NCI-H345 treated with DMSO at 0.1 percent for 48 hours (cell line): Measurements from ENCODE around the gene NONO.
"Not testable (repeated sequence)": the region's sequence is repeated elsewhere in the genome, so short reads cannot be mapped to it uniquely, and the experiment has no call there.

ENCODE experiments used
- DNase-seq: peaks from one replicate; lab custom pipeline; 2025; ENCODE audit not compliant: unreplicated experiment; lab: John Stamatoyannopoulos, UW

NONO gene

GRCh38 chrX:71283403-71284143 is at the start of gene NONO:
NONO (plus strand) TSS chrX:71283635; CDS start chrX:71290638, 7,003 bp downstream.
- DNase-seq: peak; percentile 97

DNA sequence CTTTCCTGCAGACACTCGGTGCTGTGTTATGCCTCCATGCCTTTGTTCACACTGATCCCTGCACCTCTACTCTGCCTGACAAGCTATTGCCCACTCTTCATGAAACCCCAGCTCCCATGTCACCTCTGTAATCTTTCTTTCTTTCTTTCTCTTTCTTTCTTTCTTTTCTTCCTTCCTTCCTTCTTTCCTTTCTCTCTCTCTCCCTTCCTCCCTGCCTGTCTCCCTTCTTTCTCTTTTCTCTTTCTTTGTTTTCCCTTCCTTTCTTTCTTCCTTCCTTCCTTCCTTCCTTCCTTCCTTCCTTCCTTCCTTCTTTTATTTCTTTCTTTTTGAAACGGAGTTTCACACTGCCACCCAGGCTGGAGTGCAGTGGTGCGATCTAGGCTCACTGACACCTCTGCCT is 48.0 kb upstream of the NONO start:
- no peak for DNase-seq

DNA sequence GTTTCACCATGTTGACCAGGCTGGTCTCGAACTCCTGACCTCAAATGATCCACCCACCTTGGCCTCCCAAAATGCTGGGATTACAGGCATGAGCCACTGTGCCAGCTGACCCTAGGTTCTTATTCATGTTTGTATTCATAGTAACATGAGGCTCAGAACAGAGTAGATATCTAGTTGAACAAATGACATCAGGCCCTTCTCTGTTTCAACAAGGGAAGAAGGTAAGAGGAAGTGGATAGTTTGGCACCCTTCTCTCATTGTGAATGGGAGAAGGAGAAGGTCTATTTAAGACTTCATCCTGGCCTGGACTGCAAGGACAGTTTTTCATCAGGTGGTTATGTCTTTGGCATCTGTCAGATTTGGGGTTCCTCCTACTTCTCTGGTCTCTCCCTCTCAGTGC is 46.6 kb upstream of the NONO start:
- DNase-seq: no peak

GRCh38 chrX:71239781-71240180 is 43.7 kb upstream of the NONO start:
- DNase-seq: no peak

GRCh38 chrX:71241301-71241700 is 42.1 kb upstream of the NONO start:
- no peak for DNase-seq

- no peak for DNase-seq
Observed at GRCh38 chrX:71244359-71245128, 38.9 kb upstream of the NONO start.

GRCh38 chrX:71245159-71245558 is 38.3 kb upstream of the NONO start:
- no peak for DNase-seq

DNA sequence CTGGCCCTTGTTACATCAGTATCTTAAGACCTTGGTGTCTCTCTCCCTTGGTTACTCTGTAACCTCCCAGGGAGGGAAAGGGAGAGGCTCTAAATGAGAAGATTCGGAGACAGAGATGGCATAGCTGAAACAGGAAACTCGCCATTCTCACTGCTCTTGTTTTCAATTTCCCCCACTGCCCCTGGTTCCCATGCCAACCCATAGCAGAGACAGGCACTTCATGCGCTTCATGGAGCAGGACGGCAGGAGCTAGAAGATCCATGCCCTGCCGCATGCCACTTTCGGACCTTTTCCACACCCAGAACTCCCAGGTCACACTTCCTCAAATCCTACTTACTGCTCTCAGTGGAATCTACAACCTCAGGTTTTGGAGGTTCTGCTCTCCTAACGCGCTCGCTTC is 32.6 kb upstream of the NONO start:
- no peak for DNase-seq

DNA sequence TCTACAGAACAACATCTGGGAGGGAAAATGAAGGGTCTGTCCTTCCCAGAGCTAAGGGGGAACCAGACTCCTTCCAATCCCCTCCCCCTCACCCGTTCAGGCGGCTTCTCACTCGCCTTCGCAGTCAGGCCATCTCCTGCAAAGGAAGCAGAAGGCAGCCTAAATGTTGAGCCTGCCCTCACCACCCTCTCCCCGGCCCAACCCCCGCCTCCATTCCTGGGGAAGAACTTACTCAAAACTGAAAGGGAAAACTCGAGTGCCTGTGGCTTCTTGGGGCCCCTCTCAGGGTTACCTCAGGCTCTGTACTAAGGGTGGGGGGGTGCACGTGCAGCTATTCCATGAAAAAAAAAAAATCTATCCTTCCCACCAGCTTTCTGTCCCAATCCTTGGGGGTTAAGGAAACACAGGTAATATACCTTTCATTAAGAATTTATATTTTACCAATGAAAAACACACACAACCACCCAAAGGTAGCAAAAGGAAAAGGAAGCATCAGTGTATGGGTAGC is 31.9 kb upstream of the NONO start:
- DNase-seq: no peak

DNA sequence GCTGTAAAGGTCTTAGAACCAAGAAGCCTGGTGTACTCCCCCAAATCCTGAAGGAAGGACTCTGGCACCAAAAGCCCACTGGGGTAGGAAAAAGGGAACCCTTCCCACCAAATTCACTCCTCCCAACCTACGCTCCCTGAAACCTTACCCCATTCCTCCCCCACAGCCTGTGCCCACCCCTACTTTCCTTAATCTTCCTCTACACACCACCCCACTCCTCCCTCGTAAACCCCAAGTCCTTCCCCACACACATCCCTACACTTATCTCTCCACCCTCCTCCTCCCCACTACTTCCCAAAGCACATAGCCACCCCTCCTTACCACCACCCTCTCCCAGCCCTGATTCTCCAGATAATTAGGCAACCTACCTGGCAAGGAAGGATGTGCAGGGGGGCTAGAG is 31.2 kb upstream of the NONO start:
- DNase-seq: no peak

DNA sequence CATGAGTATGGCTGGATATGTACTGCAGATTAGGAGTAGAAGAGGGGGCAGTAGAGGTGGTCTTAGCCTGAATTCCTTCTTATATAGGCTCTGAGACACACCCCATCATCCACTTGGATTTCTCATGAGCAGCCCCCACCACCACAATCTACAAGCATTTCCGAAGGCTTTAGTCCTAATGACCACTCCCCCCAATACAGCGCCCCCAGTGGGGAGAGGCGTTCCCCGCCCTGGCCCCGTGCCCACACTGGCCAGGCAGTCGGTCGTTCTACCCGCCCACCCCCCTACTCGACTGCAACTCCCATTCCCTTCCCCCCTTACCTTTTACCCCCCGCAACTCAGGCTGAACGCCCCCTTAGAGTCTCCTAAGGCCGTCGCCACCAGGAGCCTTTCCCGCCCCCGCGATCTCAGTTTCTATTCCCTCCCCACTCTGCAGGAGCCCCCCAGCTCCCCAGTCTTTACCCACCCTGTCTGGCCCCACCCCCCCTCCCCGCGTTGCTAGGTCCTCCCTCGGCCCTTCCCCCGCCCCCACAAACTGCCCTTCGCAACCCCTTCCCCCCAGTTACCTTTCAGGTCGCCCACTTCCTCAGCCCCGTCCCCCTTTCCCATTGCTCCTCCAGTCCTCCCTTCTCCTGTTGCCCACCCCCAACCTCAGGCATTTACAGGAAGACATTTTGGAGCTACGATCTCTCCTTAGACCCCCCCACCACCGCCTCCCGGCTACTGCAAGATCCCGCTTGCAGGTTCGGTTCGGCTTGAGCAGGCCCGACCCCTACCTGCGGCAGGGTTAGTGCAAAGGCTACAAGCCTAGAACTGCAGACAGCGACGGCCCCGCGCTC is 30.0 kb upstream of the NONO start:
- DNase-seq: no peak

DNA sequence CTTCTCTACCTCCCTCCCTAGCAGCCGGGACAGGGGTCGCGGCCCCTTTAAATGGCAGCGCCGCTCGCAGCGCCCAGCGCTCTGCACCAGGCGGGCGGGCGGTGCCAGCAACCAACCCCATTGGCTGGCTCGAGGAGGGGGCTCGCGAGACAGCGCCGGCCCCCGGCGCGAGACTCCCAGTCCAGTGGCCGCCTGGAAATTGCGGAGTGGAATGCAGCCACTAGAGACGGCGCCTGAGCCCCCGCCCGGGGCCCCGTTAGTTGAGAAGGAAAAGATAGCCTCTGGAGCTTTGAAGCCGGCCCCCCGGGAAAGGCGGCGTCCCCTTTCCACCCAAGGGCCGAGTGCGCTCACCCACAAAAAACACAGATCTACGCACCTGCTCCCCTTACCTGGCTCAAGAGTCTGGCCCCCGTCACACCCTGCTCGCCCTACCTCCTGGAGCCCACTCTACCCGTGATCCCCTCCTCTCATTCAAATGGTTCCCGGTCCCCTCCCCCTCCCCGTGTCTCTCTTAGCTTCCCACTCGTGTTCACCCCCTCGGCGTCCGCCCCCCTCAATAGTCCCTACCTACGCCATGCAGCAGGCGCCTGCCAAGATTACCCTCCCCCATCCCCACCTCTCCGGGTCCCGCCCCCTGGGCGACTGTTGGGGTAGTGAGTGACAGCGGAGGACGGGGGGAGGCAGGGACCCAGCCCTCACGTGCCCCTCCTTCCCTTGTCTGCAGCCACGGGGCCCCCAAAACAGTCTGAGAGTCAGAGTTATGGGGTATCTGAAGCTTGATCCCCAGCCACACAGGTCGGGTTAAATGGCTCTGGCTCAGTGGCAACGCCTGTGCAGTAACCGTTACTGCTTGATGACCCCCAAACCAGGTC is 29.1 kb upstream of the NONO start, which contains the start of gene ZMYM3:
TSS of gene ZMYM3 (minus strand) at position 49 of the 872 bp plus-strand sequence. CDS start 885 bp downstream, outside the sequence.
- DNase-seq: peak; percentile 69

GRCh38 chrX:71256051-71256450 is 27.4 kb upstream of the NONO start:
- DNase-seq: no peak

GRCh38 chrX:71256856-71257255 is 26.6 kb upstream of the NONO start:
- no peak for DNase-seq

DNA sequence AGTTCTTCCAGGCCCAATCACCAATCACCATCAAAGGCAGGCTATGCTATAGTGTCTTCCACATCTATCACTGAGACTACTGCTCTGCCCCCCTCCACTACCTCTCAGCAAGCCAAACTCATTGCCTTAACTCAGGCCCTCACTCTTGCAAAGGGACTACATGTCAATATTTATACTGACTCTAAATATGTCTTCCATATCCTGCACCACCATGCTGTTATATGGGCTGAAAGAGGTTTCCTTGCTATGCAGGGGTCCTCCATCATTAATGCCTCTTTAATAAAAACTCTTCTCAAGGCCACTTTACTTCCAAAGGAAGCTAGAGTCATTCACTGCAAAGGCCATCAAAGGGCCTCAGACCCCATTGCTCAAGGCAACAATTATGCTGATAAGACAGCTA is 14.8 kb upstream of the NONO start:
- DNase-seq: not testable (repeated sequence)

DNA sequence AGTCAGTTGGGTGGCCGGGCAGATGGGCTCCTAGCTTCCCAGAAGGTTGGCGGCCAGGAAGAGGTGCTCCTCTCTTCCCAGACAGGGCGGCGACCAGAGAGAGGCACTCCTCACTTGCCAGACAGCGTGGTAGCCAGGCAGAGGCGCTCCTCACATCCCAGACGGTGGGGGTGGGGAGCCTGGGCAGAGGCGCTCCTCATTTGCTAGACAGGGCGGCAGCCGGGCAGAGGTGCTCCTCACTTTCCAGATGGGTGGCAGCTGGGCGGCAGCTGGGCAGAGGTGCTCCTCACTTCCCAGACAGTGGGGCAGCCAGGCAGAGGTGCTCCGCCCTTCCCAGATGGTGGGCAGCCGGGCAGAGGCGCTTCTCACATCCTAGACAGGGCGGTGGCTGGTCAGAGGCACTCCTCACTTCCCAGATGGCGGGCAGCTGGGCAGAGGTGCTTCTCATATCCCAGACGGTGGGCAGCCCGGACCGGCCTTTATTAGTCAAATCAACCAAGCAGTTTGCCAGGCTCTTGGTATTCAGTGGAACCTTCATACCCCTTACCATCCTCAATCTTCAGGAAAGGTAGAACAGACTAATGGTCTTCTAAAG is 13.5 kb upstream of the NONO start:
- DNase-seq: no peak

- DNase-seq: not testable (repeated sequence)
Observed at GRCh38 chrX:71272313-71272712, 11.1 kb upstream of the NONO start.

GRCh38 chrX:71281300-71281699 is 2.1 kb upstream of the NONO start:
- not testable (repeated sequence) for DNase-seq

- DNase-seq: no peak
Observed at GRCh38 chrX:71282514-71283402, 677 bp upstream of the NONO start.
